K562 (cell line): ENCODE results near the gene MLXIPL. TPM values are rescaled to one million over a fixed set of nuclear protein-coding genes. Genes with fewer than 3 reads are reported as not detected.

ENCODE experiments used
- DDX20 ChIP-seq: fragments of 450-650 bp; IDR thresholded peaks from 2 replicates; pipeline ENCODE4 v1.6.1; 2016; ENCODE audit warnings: missing genetic modification characterization, low read depth, mild to moderate bottlenecking, missing compliant biosample characterization, moderate library complexity
- GABPB1 ChIP-seq: sonication (generic); formaldehyde crosslinking; IDR thresholded peaks from 2 replicates; pipeline ENCODE4 v1.8.0; 2022; ENCODE audit warnings: mild to moderate bottlenecking, missing genetic modification reagents
- MYNN ChIP-seq, 2 experiments: sonication (generic); formaldehyde crosslinking in 1 of 2; IDR thresholded peaks; 2 replicates each; pipeline versions ENCODE4 v1.5.0 to v1.6.1; 2016 to 2020; ENCODE audit warnings: antibody characterized with exemption in 1 of 2, missing genetic modification reagents in 1 of 2
- OTX1 ChIP-seq: fragments of 450-650 bp; formaldehyde crosslinking; IDR thresholded peaks from 2 replicates; pipeline ENCODE4 v1.4.0; 2022; ENCODE audit warnings: mild to moderate bottlenecking
- POLR2B ChIP-seq: fragments of 450-650 bp; IDR thresholded peaks from 2 replicates; pipeline ENCODE4 v1.6.1; 2018; ENCODE audit warnings: low read depth; ENCODE audit not compliant: partially characterized antibody
- TEAD4 ChIP-seq, 2 experiments: sonication (generic) in 1 of 2; formaldehyde crosslinking in 1 of 2; IDR thresholded peaks; 2 replicates each; pipeline versions ENCODE4 v1.6.1 to v1.8.0; 2012 to 2022; ENCODE audit warnings: borderline replicate concordance in 1 of 2, inconsistent platforms in 1 of 2, low read length in 1 of 2, mild to moderate bottlenecking in 1 of 2, missing genetic modification reagents in 1 of 2
- TGIF2 ChIP-seq: sonication (generic); formaldehyde crosslinking; IDR thresholded peaks from 2 replicates; pipeline ENCODE4 v1.8.1; 2022; ENCODE audit warnings: mild to moderate bottlenecking, missing genetic modification reagents, moderate library complexity
- ZNF143 ChIP-seq: sonication (generic); formaldehyde crosslinking; IDR thresholded peaks from 2 replicates; pipeline ENCODE4 v1.9.0; 2022; ENCODE audit warnings: mild to moderate bottlenecking, missing genetic modification reagents
- ZNF174 ChIP-seq: fragments of 250-450 bp; sonication (Bioruptor Pico); IDR thresholded peaks from 2 replicates; pipeline ENCODE4 v1.4.0; 2020; ENCODE audit warnings: mild to moderate bottlenecking
- polyA plus RNA-seq, 8 experiments: library from polyadenylated mRNA; depleted of rRNA in 4 of 8; stranded (reverse) in 5 of 8; unstranded in 3 of 8; fragments of >200 nt; fragmentation: Nextera tagmentation in 2 of 8; fragmentation: Illumina TruSeq in 1 of 8; extraction: Ambion mirVana in 2 of 8; extraction: Trizol in 1 of 8; gene quantifications; 2 replicates each; pipeline versions ENCODE4 v1.2.1 to v1.2.3, GENCODE V29; 2011 to 2014; ENCODE audit warnings: inconsistent platforms in 1 of 8, missing spikeins in 1 of 8
- total RNA-seq, 7 experiments: library from RNA; depleted of rRNA in 6 of 7; stranded (reverse); fragments of >200 nt in 6 of 7; fragmentation: Illumina TruSeq in 2 of 7; extraction: Trizol in 2 of 7; gene quantifications; 2 replicates each; pipeline versions ENCODE4 v1.2.1 to v1.2.3, GENCODE V29; 2011 to 2021; ENCODE audit warnings: low replicate concordance in 1 of 7
- TF ChIP-seq, protein P1 (sequence below): fragments of 450-650 bp; formaldehyde crosslinking; IDR thresholded peaks from 2 replicates; pipeline ENCODE4 v1.4.0; 2022; ENCODE audit warnings: missing genetic modification characterization
- TF ChIP-seq, protein P2 (sequence below), 2 experiments: fragments of 450-650 bp; IDR thresholded peaks; 2 replicates each; pipeline ENCODE4 v1.6.1; 2016
- TF ChIP-seq, protein P3 (sequence below), 2 experiments: fragments of 450-650 bp; conservative IDR thresholded peaks; 2 replicates each; pipeline ENCODE4 v1.6.1; 2017; ENCODE audit warnings: mild to moderate bottlenecking in 2 of 2, moderate library complexity in 2 of 2
- TF ChIP-seq, protein P4 (sequence below): fragments of 450-650 bp; IDR thresholded peaks from 2 replicates; pipeline ENCODE4 v1.6.1; 2016; ENCODE audit warnings: missing biosample characterization, missing genetic modification characterization
- TF ChIP-seq, protein P5 (sequence below): fragments of 450-650 bp; IDR thresholded peaks from 2 replicates; pipeline ENCODE4 v1.7.1; 2018; ENCODE audit warnings: mild to moderate bottlenecking, low read depth; ENCODE audit not compliant: partially characterized antibody
- TF ChIP-seq, protein P6 (sequence below), 2 experiments: fragments of 250-450 bp in 1 of 2; fragments of 450-650 bp in 1 of 2; sonication (Bioruptor Pico) in 1 of 2; IDR thresholded peaks; 2 replicates each; pipeline versions ENCODE4 v1.6.1 to v1.8.0; 2016 to 2021; ENCODE audit warnings: mild to moderate bottlenecking in 2 of 2, moderate library complexity in 2 of 2, missing compliant biosample characterization in 1 of 2, missing genetic modification characterization in 1 of 2

MLXIPL gene
- total and polyA plus RNA-seq, 9 of the 15 experiments (the other 6 are each of a cell fraction or from before 2014, with no cell fraction given): 0.11 to 18.4 (median 1.4) TPM

DNA sequence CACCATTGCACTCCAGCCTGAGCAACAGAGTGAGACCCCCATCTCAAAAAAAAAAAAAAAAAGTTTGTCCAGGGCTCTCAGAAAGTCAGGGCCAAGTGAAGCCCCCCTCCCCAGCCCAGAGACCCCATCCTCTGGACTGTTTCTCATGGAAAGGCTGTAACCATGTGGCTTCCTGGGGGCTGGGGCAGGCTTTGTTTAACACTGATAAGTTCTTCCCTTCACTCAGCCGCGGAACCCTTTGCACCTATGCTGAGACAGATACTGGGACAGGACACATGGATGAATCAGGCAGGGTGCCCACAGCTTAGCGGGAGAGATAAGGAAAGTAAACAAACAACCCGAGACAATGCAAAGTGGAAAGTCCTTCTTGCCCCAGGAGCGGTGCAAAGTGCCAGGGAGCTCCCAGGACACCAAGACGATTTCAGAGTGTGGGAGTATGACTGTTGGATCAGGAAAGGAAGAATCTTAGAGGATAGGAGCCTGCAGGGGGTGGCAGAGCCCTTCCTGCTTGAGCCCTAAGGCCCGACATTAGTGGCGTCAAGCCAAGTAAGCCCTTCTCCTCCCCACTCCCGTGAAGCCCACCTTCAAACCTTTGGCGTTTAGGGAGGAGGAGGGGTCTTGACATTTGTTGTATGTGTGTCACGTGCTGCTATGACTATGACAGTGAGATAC is 11.6 kb downstream of the MLXIPL start (continued):
- TF ChIP-seq, protein P1, sequence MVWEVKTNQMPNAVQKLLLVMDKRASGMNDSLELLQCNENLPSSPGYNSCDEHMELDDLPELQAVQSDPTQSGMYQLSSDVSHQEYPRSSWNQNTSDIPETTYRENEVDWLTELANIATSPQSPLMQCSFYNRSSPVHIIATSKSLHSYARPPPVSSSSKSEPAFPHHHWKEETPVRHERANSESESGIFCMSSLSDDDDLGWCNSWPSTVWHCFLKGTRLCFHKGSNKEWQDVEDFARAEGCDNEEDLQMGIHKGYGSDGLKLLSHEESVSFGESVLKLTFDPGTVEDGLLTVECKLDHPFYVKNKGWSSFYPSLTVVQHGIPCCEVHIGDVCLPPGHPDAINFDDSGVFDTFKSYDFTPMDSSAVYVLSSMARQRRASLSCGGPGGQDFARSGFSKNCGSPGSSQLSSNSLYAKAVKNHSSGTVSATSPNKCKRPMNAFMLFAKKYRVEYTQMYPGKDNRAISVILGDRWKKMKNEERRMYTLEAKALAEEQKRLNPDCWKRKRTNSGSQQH: no peak
- TF ChIP-seq, protein P2, sequence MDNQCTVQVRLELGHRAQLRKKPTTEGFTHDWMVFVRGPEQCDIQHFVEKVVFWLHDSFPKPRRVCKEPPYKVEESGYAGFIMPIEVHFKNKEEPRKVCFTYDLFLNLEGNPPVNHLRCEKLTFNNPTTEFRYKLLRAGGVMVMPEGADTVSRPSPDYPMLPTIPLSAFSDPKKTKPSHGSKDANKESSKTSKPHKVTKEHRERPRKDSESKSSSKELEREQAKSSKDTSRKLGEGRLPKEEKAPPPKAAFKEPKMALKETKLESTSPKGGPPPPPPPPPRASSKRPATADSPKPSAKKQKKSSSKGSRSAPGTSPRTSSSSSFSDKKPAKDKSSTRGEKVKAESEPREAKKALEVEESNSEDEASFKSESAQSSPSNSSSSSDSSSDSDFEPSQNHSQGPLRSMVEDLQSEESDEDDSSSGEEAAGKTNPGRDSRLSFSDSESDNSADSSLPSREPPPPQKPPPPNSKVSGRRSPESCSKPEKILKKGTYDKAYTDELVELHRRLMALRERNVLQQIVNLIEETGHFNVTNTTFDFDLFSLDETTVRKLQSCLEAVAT (IDR thresholded peaks at IDR 0.05): peak in 1 of 2 experiments; percentile 100; a peak in 3 of 4 replicates
- no peak for TF ChIP-seq DDX20 (tag)
- TF ChIP-seq TGIF2 (CRISPR knock-in tag): no peak
- TF ChIP-seq MYNN (IDR thresholded peaks at IDR 0.05): peak; percentile 95
- no peak for TF ChIP-seq MYNN (CRISPR knock-in tag; IDR thresholded peaks at IDR 0.05)
- peak; percentile 96 for TF ChIP-seq TEAD4 (IDR thresholded peaks at IDR 0.05; ENCODE audit: low read length)
- TF ChIP-seq TEAD4 (CRISPR knock-in tag; IDR thresholded peaks at IDR 0.05; ENCODE audit: borderline replicate concordance): no peak
- TF ChIP-seq, protein P3, sequence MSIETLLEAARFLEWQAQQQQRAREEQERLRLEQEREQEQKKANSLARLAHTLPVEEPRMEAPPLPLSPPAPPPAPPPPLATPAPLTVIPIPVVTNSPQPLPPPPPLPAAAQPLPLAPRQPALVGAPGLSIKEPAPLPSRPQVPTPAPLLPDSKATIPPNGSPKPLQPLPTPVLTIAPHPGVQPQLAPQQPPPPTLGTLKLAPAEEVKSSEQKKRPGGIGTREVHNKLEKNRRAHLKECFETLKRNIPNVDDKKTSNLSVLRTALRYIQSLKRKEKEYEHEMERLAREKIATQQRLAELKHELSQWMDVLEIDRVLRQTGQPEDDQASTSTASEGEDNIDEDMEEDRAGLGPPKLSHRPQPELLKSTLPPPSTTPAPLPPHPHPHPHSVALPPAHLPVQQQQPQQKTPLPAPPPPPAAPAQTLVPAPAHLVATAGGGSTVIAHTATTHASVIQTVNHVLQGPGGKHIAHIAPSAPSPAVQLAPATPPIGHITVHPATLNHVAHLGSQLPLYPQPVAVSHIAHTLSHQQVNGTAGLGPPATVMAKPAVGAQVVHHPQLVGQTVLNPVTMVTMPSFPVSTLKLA (conservative IDR thresholded peaks at IDR 0.05): peak; percentile 83 to 93
- TF ChIP-seq OTX1 (CRISPR knock-in tag): 0 out of 2 replicates have a peak, but pooled peaks have one; percentile 10
- TF ChIP-seq, protein P4, sequence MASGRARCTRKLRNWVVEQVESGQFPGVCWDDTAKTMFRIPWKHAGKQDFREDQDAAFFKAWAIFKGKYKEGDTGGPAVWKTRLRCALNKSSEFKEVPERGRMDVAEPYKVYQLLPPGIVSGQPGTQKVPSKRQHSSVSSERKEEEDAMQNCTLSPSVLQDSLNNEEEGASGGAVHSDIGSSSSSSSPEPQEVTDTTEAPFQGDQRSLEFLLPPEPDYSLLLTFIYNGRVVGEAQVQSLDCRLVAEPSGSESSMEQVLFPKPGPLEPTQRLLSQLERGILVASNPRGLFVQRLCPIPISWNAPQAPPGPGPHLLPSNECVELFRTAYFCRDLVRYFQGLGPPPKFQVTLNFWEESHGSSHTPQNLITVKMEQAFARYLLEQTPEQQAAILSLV (tag): no peak
- TF ChIP-seq GABPB1 (CRISPR knock-in tag): 0 out of 2 replicates have a peak, but pooled peaks have one; percentile 34
- no peak for TF ChIP-seq ZNF174 (CRISPR knock-in tag)
- TF ChIP-seq ZNF143: no peak
- TF ChIP-seq, protein P5, sequence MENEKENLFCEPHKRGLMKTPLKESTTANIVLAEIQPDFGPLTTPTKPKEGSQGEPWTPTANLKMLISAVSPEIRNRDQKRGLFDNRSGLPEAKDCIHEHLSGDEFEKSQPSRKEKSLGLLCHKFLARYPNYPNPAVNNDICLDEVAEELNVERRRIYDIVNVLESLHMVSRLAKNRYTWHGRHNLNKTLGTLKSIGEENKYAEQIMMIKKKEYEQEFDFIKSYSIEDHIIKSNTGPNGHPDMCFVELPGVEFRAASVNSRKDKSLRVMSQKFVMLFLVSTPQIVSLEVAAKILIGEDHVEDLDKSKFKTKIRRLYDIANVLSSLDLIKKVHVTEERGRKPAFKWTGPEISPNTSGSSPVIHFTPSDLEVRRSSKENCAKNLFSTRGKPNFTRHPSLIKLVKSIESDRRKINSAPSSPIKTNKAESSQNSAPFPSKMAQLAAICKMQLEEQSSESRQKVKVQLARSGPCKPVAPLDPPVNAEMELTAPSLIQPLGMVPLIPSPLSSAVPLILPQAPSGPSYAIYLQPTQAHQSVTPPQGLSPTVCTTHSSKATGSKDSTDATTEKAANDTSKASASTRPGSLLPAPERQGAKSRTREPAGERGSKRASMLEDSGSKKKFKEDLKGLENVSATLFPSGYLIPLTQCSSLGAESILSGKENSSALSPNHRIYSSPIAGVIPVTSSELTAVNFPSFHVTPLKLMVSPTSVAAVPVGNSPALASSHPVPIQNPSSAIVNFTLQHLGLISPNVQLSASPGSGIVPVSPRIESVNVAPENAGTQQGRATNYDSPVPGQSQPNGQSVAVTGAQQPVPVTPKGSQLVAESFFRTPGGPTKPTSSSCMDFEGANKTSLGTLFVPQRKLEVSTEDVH: peak; percentile 34
- TF ChIP-seq, protein P6, sequence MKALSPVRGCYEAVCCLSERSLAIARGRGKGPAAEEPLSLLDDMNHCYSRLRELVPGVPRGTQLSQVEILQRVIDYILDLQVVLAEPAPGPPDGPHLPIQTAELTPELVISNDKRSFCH (CRISPR knock-in tag; IDR thresholded peaks at IDR 0.05): no peak
- TF ChIP-seq, protein P6 (tag; IDR thresholded peaks at IDR 0.05): peak; percentile 43; the same call in 1 of the 2 replicates
- TF ChIP-seq POLR2B: no peak
